NCI-H82 treated with DMSO at 0.1 percent for 48 hours (cell line): ENCODE measurements around the gene NR1H4.
"Not testable (repeated sequence)": the region's sequence is repeated elsewhere in the genome, so short reads cannot be mapped to it uniquely, and the experiment has no call there.

Experiments
- DNase-seq: peaks from one replicate; lab custom pipeline; 2025; ENCODE audit not compliant: unreplicated experiment; lab: John Stamatoyannopoulos, UW

The NR1H4 gene

GRCh38 chr12:100473716-100474150 lies at the start of gene NR1H4:
TSS of gene NR1H4 (plus strand) at chr12:100473866. CDS start at chr12:100493324, 19,458 bp downstream.
- no peak for DNase-seq

GRCh38 chr12:100426145-100426544 lies 47.5 kb upstream of the NR1H4 start:
- DNase-seq: no peak

- no peak for DNase-seq
These were observed 46.6 kb upstream of the NR1H4 start for GRCh38 chr12:100427078-100427477.

DNA sequence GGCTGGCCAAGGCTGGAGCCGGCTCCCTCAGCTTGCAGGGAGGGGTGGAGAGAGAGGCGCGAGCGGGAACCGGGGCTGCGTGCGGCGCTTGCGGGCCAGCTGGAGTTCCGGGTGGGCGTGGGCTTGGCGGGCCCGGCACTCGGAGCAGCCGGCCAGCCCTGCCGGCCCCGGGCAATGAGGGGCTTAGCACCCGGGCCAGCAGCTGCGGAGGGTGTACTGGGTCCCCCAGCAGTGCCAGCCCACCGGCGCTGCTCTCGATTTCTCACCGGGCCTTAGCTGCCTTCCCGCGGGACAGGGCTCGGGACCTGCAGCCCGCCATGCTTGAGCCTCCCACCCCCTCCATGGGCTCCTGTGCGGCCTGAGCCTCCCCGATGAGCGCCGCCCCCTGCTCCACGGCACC lies 43.4 kb upstream of the NR1H4 start:
- not testable (repeated sequence) for DNase-seq

DNA sequence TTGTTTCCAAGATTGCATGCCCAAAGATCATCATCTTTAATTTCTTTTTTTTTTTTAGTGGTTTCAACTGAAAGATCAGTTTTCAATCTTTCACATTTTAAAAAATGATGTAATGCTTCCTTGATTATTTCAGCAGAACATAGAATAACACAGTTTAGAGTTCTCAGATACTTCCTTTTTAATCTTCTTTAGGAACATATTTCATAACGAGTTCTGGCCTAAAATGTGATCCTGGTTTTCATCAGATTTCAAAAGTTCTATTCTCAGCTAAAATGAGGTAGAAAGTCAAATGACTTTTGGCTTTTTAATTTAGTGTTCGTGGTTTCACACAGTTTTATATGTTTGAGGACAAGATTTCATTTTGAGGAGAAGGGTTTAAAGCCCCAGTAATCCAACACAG lies 40.0 kb upstream of the NR1H4 start:
- DNase-seq: no peak

GRCh38 chr12:100434177-100434576 lies 39.5 kb upstream of the NR1H4 start:
- no peak for DNase-seq

DNA sequence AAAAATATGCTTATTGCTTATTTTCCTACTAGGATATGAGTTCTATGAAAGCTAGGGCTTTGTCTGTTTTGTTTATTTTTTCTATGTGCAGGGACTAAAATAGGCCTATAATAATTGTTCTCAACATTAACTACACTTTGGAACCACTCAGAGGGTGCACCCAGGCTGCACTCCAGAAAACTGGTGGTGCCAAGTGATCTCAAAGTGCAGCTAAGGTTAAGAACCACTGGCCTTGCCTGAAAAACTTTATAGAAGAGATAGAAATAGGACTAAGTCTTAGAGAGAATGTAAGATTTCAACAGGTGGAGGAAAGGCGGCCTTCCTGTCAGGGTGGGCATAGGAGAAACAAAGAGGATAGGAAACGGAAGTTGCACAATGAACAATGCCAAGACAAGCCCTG lies 37.7 kb upstream of the NR1H4 start:
- DNase-seq: no peak

- DNase-seq: no peak
These were observed 36.4 kb upstream of the NR1H4 start for GRCh38 chr12:100437038-100437841.

- no peak for DNase-seq
These were observed 33.9 kb upstream of the NR1H4 start for GRCh38 chr12:100439797-100440196.

DNA sequence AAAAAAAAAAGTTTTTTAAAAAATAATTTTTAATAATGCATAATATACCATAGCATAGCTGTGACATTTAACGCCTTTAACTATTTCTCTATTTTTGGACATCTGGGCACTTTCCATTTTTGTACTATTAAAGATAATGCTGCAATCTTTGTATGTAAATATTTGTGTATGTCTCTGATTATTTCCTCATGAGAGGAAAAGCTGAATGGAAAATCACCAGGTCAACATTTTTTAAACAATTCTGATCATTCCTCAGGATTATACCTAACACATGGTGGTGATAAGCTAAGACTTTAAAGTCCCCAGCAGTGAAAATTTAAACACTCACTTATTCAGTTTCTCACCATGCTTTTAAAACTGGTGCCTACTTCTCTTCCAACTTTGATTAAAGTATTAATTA lies 31.3 kb upstream of the NR1H4 start:
- DNase-seq: no peak

GRCh38 chr12:100443434-100443833 lies 30.2 kb upstream of the NR1H4 start:
- no peak for DNase-seq

GRCh38 chr12:100445081-100445481 lies 28.6 kb upstream of the NR1H4 start:
- DNase-seq: no peak

DNA sequence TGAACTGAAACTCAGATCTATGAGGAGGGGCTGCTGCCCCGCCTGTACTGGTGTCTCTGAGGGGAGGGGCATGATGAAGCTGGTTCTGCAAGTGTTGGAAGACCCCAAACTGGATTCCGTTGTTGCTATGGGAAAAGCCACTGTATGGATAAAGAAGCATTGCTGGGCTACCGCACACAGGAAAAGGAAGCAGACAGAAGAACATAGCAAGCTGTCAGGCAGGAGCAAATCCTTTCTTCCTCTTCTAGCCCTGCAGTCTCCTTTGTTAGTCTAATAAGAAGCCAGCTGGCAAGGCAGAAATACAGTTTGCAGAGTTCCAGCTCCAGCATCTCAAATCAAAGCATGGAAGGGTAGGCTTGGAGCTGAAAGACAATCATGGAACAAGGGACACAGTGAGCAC lies 26.3 kb upstream of the NR1H4 start:
- no peak for DNase-seq

- no peak for DNase-seq
These were observed 25.0 kb upstream of the NR1H4 start for GRCh38 chr12:100448656-100449055.

DNA sequence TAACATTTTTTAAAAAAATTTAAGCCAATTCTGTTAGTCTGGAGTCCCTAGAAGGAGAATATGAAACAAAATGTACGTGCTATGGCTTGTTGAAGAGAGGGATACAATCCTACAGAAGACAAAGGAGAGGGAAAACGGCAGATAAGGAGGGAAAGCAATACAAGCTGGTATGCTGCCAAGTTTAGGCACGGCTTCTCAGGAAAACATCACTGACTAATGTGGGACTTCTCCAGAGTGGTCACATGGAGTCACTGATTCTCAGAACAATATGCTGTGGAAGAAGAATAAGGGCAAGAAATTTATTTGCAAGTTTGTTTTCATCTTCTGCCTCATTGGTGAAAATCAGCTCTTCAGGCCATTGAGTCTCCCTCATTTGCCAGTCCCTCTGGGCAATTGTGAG lies 22.9 kb upstream of the NR1H4 start:
- DNase-seq: no peak

- no peak for DNase-seq
These were observed 19.7 kb upstream of the NR1H4 start for GRCh38 chr12:100453951-100454350.

DNA sequence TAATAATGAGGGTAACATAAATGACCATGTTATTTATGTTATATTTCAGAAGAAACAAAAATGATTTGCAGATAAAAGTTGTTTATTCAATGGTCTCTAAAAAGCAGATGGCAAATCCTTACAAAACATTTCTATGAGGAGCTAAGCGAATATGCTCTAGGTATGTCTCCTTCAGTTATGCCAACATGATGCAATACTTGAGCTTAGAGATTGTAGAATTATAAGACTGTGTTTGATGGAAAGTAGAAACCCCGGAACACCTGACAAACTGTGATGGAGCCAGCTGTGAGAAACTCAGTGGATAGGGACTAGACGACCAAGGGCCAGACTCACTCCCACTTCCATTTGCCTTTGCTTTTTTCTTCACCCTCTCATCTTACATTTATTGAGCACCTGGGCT lies 17.8 kb upstream of the NR1H4 start:
- no peak for DNase-seq

DNA sequence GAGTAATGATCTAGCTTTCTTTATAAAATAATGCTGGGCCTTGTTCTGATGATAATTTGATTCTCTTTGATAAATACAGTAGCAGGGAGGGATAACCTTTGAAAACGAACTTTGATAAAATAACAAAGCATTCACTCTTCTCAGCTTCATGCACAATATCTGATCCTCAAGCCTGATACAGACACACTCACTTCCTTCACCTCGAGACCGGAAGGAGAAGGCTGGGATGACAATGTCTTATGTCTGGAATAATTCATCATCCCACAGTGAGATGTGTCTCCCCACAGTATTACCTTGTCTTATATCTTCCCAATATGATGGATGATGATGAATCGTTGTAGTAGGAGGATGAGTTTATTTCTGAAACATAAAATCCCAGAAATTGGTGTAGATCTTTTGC lies 15.5 kb upstream of the NR1H4 start:
- no peak for DNase-seq

DNA sequence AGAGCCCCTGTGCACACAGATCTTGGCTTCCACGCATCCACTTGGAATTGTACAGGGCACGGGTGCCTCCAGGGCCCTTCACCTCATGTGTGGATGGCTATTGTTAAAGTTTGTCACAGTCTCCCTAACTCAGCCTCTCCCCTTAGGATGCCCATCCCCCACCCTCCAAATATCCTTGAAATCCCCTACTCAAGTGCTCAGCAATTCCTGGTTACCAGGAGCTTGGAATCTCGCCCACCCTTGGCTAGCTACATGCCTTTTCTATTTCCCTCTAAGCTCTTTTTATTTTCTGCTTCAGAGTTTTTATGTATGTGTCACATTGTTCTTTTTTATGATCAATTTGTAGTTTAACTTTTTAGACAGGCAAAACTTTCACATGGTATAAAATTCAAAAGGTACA lies 13.0 kb upstream of the NR1H4 start:
- no peak for DNase-seq

- DNase-seq: no peak
These were observed 12.2 kb upstream of the NR1H4 start for GRCh38 chr12:100461330-100461973.

- DNase-seq: no peak
These were observed 10.0 kb upstream of the NR1H4 start for GRCh38 chr12:100463661-100464060.

GRCh38 chr12:100464529-100464928 lies 9.1 kb upstream of the NR1H4 start:
- DNase-seq: no peak

GRCh38 chr12:100468126-100468525 lies 5.5 kb upstream of the NR1H4 start:
- DNase-seq: no peak
